ENCODE results near the gene UBE2K.
"Not testable (repeated sequence)": the region's sequence is repeated elsewhere in the genome, so short reads cannot be mapped to it uniquely, and the experiment has no call there.

UBE2K gene

DNA sequence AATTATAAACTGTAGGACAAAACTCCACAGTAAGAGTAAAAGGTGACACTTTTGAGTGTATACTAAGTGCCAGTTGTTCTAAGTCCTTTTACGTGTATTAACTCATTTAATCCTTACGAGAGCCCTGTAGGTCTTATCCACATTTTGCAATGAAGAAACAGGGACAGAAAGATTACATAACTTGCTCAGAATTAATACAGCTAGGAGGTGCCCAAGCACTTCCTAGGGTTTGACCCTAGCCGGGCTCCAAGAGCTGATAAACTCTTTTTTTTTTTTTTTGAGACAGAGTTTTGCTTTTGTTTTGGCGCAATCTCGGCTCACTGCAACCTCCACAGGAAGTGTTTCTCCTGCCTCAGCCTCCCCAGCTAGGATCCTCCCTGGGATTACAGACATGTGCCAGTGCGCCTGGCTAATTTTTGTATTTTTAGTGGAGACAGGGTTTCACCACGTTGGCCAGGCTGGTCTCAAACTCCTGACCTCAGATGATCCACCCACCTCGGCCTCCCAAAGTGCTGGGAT lies 110.4 kb downstream of the UBE2K start:
- no peak for DNase-seq (ENCODE audit: low read depth)

DNA sequence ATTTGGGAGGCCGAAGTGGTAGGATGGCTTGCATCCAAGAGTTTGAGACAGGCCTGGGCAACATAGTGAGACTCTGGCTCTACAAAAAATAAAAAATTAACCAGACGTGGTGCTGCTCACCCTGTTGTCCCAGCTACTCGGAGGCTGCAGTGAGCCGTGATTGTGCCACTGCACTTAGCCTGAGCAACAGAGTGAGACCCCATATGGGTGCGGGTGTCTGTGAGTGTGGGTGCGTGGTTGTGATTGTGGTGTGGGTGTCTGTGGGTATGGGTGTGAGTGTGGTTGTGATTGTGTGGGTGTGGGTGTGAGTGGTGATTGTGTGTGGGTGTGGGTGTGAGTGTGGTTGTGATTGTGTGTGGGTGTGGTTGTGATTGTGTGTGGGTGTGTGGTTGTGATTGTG lies 114.6 kb downstream of the UBE2K start:
- DNase-seq (ENCODE audit: low read depth), result no peak

DNA sequence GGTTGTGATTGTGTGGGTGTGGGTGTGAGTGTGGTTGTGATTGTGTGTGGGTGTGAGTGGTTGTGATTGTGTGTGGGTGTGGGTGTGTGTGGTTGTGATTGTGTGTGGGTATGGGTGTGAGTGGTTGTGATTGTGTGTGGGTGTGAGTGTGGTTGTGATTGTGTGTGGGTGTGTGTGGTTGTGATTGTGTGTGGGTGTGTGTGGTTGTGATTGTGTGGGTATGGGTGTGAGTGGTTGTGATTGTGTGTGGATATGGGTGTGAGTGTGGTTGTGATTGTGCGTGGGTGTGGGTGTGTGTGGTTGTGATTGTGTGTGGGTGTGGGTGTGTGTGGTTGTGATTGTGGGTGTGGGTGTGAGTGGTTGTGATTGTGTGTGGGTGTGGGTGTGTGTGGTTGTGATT lies 115.1 kb downstream of the UBE2K start:
- not testable (repeated sequence) for DNase-seq (ENCODE audit: low read depth)

DNA sequence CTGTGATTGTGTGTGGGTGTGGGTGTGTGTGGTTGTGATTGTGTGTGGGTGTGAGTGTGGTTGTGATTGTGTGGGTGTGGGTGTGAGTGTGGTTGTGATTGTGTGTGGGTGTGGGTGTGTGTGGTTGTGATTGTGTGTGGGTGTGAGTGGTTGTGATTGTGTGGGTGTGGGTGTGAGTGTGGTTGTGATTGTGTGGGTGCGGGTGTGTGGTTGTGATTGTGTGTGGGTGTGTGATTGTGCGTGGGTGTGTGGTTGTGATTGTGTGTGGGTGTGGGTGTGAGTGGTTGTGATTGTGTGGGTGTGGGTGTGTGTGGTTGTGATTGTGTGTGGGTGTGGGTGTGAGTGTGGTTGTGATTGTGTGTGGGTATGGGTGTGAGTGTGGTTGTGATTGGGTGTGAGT lies 115.8 kb downstream of the UBE2K start:
- DNase-seq (ENCODE audit: low read depth), result not testable (repeated sequence)

DNA sequence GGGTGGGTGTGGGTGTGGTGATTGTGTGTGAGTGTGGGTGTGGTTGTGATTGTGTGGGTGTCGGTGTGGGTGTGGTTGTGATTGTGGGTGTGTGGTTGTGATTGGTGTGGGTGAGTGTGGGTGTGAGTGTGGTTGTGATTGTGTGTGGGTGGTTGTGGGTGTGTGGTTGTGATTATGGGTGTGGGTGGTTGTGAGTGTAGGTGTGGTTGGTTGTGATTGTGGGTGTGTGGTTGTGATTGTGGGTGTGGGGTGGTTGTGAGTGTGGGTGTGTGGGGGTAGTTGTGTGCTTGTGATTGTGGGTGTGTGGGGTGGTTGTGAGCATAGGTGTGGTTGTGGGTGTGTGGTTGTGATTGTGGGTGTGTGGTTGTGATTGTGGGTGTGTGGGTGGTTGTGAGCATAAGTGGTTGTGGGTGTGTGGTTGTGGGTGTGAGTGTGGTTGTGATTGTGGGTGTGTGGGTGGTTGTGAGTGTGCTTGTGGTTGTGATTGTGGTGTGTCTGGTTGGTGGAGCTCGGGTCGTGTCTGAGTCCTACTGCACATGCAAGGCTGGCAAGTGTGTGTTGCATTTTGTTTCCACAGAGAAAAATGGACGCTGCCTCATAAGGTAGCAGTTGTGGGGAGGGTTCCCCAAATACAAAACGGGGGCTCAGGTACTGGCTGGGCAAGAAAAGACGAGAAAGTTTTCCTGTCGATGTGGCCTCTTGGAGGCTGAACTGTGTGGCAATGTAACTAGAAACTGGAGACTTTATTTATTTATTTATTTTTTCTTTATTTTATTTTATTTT lies 116.7 kb downstream of the UBE2K start:
- DNase-seq (ENCODE audit: low read depth), result no peak

DNA sequence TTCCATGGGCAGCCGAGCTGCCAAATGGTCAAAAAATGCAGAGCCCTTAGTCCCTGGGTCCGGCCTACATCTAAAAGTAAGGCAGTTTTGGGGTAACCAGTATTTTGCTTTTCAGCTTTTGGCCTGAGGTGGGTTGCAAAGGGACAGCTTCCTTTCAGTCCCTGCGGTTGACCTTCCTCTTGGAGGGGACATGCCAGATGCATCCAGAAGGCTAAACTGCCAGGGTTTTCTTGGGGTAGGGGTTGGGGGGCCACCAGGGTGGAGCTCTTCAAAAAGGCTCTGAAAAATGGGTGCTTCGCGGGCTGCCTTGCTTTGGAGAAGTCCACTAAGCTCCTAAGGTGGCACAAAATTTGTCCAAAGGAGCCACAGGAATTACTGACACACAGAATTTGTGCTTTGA lies 120.7 kb downstream of the UBE2K start:
- no peak for DNase-seq (ENCODE audit: low read depth)

DNA sequence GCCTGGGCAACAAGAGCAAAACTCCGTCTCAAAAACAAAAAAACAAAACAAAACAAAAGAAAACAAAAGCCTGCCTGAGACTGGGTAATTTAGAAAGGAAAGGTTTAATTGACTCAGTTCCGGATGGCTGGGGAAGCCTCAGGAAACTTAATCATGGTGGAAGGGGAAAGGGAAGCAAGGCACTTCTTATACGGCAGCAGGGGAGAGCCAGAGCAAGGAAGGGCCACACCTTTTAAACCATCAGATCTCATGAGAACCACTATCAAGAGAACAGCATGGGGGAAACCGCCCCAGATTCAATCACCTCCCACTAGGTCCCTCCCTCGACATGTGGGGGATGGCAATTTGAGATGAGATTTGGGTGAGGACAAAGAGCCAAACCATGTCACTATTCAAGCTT lies 122.2 kb downstream of the UBE2K start:
- DNase-seq (ENCODE audit: low read depth), result no peak

DNA sequence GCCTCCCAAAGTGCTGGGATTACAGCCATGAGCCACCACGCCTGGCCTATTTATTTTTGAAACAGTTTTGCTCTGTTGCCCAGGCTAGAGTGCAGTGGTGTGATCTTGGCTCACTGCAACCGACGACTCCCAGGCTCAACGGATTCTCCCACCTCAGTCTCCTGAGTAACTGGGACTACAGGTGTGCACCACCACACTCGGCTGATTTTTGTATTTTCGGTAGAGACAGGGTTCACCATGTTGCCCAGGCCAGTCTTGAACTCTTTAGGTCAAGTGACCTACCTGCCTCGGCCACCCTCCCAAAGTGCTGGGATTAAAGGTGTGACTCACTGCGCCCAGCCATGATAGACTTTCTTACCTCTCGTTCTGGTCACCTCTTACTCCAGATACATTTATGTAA lies 124.0 kb downstream of the UBE2K start:
- no peak for DNase-seq (ENCODE audit: low read depth)

DNA sequence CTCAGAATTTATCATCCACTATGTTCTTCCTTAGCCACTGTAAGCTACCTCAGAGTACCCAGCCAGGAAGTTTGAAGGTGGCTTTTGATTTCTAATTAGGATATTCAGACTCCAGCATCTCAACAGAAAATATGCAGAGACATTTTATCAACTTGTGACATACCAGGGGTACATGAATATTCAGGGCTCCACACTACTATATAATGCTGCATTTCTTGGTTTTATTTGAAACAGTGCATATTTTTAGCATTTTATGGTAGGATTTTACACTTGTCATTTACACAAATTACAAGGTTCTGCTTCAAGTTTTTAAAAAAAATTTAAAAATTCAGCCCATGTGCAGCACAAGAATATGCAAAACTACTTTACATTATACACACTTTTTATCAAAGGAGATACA lies 124.7 kb downstream of the UBE2K start:
- no peak for DNase-seq (ENCODE audit: low read depth)

DNA sequence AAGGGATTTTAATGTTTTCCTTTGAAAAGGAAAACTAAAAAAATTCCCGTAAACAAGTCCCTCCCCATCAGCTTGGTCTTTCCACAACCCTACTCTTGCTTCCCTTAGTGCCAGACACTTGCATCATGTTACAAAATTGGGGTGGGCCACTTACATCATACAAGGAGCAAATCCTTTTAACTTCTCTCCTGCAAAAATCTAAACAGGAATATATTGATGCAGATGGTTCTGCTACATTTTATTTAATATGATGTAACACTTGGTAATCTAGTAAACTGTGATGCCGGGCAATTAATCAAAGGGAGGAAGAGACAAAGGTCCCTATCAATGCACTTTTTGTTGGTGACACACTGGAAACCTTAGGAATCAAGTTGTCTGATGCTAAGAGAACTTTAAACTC lies 125.3 kb downstream of the UBE2K start:
- DNase-seq (ENCODE audit: low read depth), result peak; percentile 85

DNA sequence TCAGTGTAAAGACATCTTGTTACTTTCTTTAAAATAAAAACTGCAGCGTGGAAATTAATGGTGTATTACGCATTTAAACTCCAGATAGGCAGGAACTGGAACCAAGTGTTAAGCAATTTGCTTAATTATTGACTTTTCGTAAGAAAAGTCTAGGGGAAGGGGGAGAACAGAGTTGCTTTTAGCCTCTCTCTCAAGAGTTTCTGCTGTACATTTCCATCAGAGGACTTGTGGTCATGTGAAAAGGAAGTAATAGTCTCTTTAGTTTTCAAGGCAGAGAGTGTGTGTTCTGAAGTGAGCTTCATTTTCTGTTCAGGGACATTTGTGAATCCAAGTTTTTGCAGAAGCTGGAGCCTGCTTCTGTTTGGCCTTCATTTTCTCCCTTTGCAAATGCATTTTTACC lies 127.2 kb downstream of the UBE2K start:
- no peak for DNase-seq (ENCODE audit: low read depth)

DNA sequence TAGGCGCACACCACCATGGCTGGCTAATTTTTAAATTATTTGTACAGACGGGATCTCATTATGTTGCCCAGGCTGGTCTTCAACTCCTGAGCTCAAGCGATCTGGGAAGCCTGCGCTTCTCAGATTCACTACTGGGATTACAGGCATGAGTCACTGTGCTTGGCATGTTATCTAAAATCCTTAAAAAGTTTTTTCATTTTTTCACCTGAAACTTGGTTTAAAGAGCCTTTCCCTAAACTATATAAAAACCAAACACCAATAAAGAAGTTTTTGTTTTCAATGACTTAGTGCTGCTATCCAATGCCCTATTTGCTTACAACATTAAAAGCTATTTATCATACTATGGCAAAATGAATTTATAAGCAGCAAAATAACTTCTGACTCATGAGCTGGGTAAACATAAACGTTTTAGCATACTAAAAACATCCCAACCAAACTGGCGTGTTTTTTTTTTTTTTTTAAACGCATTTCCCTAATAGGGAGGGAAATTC lies 127.8 kb downstream of the UBE2K start:
- peak; percentile 36 for DNase-seq (ENCODE audit: low read depth)

Data from fibroblast of the conjunctiva (primary cell).